UCSD-AML1 (cell line): ENCODE measurements around the gene WNT3A.

Experiments used
- DNase-seq: peaks from one replicate; lab custom pipeline; 2025; ENCODE audit not compliant: unreplicated experiment; lab: John Stamatoyannopoulos, UW

WNT3A gene

DNA sequence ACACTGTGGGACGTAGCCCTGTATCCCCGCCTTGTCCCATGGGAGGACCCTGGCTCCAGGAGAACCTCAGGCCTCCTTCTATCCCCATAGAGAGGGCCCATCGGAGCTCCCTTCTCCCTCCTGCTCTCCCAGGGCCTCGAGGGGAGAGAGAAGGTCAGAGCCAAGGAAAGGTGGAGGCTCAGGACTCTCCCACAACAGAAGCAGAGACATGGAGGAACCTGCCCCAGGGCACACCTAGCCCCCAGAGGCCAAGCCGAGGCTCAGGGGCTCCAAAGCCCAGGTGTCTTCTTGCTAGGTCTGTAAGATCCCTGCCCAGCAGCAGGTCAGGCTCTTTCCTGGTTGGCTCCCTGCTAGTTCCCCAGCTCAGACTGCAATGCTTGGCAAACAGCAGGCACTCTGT, 41.3 kb downstream of the WNT3A start:
- DNase-seq = no peak

- DNase-seq = no peak
These were observed 42.0 kb downstream of the WNT3A start for GRCh38 chr1:228048659-228049298.

- DNase-seq = no peak
These were observed 43.9 kb downstream of the WNT3A start for GRCh38 chr1:228050571-228051231.

GRCh38 chr1:228058172-228058948, 51.6 kb downstream of the WNT3A start:
- DNase-seq = no peak

DNA sequence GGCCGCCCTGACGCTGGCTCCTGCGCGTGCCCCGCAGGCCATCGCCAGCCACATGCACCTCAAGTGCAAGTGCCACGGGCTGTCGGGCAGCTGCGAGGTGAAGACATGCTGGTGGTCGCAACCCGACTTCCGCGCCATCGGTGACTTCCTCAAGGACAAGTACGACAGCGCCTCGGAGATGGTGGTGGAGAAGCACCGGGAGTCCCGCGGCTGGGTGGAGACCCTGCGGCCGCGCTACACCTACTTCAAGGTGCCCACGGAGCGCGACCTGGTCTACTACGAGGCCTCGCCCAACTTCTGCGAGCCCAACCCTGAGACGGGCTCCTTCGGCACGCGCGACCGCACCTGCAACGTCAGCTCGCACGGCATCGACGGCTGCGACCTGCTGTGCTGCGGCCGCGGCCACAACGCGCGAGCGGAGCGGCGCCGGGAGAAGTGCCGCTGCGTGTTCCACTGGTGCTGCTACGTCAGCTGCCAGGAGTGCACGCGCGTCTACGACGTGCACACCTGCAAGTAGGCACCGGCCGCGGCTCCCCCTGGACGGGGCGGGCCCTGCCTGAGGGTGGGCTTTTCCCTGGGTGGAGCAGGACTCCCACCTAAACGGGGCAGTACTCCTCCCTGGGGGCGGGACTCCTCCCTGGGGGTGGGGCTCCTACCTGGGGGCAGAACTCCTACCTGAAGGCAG, 52.3 kb downstream of the WNT3A start:
- no peak for DNase-seq

DNA sequence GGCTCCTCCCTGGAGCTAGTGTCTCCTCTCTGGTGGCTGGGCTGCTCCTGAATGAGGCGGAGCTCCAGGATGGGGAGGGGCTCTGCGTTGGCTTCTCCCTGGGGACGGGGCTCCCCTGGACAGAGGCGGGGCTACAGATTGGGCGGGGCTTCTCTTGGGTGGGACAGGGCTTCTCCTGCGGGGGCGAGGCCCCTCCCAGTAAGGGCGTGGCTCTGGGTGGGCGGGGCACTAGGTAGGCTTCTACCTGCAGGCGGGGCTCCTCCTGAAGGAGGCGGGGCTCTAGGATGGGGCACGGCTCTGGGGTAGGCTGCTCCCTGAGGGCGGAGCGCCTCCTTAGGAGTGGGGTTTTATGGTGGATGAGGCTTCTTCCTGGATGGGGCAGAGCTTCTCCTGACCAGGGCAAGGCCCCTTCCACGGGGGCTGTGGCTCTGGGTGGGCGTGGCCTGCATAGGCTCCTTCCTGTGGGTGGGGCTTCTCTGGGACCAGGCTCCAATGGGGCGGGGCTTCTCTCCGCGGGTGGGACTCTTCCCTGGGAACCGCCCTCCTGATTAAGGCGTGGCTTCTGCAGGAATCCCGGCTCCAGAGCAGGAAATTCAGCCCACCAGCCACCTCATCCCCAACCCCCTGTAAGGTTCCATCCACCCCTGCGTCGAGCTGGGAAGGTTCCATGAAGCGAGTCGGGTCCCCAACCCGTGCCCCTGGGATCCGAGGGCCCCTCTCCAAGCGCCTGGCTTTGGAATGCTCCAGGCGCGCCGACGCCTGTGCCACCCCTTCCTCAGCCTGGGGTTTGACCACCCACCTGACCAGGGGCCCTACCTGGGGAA, 53.0 kb downstream of the WNT3A start:
- DNase-seq = no peak

DNA sequence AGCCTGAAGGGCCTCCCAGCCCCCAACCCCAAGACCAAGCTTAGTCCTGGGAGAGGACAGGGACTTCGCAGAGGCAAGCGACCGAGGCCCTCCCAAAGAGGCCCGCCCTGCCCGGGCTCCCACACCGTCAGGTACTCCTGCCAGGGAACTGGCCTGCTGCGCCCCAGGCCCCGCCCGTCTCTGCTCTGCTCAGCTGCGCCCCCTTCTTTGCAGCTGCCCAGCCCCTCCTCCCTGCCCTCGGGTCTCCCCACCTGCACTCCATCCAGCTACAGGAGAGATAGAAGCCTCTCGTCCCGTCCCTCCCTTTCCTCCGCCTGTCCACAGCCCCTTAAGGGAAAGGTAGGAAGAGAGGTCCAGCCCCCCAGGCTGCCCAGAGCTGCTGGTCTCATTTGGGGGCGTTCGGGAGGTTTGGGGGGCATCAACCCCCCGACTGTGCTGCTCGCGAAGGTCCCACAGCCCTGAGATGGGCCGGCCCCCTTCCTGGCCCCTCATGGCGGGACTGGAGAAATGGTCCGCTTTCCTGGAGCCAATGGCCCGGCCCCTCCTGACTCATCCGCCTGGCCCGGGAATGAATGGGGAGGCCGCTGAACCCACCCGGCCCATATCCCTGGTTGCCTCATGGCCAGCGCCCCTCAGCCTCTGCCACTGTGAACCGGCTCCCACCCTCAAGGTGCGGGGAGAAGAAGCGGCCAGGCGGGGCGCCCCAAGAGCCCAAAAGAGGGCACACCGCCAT, 53.8 kb downstream of the WNT3A start:
- DNase-seq = no peak

DNA sequence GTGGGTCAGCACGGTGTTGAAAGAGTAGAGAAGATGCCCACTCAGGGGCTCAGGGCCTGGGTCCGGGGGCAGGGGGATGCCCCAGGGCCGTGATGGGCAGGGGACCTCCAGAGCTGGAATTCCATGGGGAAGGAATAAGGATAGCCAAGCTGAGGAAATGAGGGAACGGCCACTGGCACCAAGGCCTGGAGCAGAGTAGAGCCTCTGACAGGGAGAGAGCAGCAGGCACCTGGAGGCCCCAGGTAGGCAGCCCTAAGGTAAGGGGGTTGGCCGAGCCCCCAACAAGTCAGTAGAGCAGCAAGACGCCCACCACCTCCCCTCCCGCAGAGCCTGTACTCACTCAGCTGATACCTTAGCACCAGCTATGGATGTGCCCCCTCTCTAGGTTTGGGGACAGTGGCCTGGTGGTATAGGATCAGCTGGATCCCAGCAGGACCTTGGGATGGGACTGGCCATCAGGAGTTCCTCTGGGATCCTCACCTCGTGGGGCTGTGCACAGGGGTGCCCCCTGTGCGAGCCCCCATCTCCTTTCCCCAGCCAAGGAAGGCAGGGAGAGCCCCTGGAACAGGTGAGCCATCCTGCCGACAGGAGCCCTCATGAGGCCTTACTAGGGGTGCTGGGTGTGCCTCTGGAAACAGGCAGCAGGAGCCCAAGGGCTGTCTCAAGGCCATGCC, 54.8 kb downstream of the WNT3A start:
- DNase-seq = no peak

- no peak for DNase-seq
These were observed 55.4 kb downstream of the WNT3A start for GRCh38 chr1:228062085-228062791.

GRCh38 chr1:228062812-228063211, 56.0 kb downstream of the WNT3A start:
- no peak for DNase-seq

- DNase-seq = no peak
These were observed 56.7 kb downstream of the WNT3A start for GRCh38 chr1:228063251-228064191.

DNA sequence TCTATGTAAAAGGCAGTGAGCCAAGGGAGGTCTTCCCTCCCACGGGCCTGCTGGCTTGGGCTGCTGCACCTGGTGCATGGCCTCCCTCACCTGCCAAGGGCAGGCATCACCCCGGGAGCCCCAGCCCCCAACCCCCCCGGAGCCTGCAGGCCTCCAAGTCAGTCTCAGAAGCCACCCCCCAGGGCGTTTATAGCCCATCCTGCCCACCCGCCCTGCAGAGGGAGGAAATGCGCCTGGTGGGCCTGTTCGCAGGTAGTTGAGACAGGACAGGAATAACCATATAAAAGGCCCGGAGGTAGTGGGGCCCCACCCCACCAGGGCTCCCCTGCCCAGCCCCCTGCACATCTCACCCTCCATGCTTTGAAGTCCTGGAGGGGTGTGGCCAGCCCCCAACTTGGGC, 57.5 kb downstream of the WNT3A start:
- no peak for DNase-seq

- DNase-seq = no peak
These were observed 58.1 kb downstream of the WNT3A start for GRCh38 chr1:228064741-228065542.

GRCh38 chr1:228065543-228066347, 58.9 kb downstream of the WNT3A start:
- DNase-seq = no peak

DNA sequence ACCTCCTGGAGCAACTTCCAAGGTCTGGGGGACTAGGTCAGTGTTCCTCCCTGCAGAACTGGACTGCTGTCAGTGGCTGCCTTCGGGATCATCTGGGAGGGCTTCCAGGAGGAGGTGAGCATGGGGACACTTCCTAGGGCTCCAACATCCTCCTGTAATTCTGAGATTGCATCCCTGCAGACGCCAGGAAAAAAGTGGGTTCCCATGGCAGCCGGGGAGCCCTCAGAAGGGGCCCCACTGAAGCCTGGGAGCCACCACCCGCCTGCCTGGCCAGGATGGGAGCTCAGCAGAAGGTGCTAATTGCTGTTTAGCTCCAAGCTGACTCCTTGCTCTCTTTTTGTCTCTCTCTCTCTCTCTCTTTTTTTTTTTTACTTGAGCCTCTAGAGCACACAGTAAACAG, 59.6 kb downstream of the WNT3A start:
- no peak for DNase-seq
